GM12872 (cell line): ENCODE results near the gene PARD3B.

Source experiments
- CTCF ChIP-seq: IDR thresholded peaks from 3 replicates; pipeline ENCODE4 v1.5.1; 2011; ENCODE audit warnings: low read depth, mild to moderate bottlenecking, low read length, moderate library complexity; ENCODE audit not compliant: insufficient read depth

PARD3B gene

GRCh38 chr2:205658068-205658467 lies 1112.8 kb downstream of the PARD3B start:
- no peak for TF ChIP-seq CTCF

GRCh38 chr2:205658572-205658971 lies 1113.3 kb downstream of the PARD3B start:
- no peak for TF ChIP-seq CTCF

GRCh38 chr2:205659922-205660321 lies 1114.6 kb downstream of the PARD3B start:
- no peak for TF ChIP-seq CTCF

- TF ChIP-seq CTCF: no peak
Observed at GRCh38 chr2:205660521-205661124, 1115.3 kb downstream of the PARD3B start.

GRCh38 chr2:205661281-205661680 lies 1116.0 kb downstream of the PARD3B start:
- TF ChIP-seq CTCF: no peak

GRCh38 chr2:205662206-205662965 lies 1117.1 kb downstream of the PARD3B start:
- TF ChIP-seq CTCF: no peak

GRCh38 chr2:205665791-205666190 lies 1120.5 kb downstream of the PARD3B start:
- no peak for TF ChIP-seq CTCF
